Fibroblast of skin of left quadriceps (primary cell): ENCODE data around the gene TJP1.
"Not testable (repeated sequence)": the region's sequence is repeated elsewhere in the genome, so short reads cannot be mapped to it uniquely, and the experiment has no call there.

Source experiments
- DNase-seq, 2 experiments: peaks; one replicate each; pipeline ENCODE4 v3.0.0-alpha.2; 2013; ENCODE audit warnings: low read depth in 2 of 2

TJP1 gene

DNA sequence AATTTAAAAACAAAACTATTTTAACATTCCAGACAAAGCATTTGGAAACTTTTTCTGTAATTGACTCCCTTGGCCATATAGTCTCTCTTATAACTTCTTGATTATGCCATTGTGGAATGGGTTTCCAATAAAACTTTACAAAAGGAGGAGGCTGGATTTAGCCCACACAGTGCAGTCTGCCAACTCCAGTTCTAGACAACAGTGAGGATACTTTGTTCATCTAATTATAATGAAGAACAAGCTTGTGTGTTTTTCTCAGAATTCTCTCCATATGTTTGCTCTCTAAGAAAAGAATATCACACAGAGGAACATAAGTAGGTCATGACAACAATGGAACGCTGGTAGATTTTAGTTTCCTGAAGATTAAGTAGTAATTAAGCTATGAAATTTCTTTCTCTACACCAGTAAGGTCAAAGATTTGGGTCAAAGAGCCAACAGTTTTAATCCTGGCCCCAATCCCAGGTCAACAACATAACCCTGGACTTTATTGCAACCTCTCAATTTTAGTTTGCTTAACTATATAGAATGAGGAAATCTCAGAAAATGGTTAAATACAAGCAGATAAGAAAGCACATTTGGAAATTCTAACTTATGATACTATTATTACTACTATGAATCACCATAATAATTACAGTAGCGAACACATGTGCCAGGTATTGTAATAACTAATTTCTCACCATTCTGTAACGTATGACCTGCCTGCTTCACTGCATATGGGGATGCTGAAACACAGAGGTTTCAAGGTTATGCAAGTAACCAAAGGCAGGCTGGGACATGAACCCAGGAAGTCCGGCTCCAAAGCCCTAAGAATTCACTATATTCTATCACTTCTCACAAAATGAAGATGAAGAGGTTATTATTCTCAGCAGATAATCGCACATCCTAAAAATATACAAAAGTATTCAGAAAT lies 65.7 kb downstream of the TJP1 start:
- DNase-seq: no peak

GRCh38 chr15:29754009-29754408 lies 68.3 kb downstream of the TJP1 start:
- not testable (repeated sequence) for DNase-seq

GRCh38 chr15:29753506-29753905 lies 68.8 kb downstream of the TJP1 start:
- no peak for DNase-seq

GRCh38 chr15:29750754-29751153 lies 71.5 kb downstream of the TJP1 start:
- peak in 1 of 2 experiments; percentile 15 for DNase-seq

DNA sequence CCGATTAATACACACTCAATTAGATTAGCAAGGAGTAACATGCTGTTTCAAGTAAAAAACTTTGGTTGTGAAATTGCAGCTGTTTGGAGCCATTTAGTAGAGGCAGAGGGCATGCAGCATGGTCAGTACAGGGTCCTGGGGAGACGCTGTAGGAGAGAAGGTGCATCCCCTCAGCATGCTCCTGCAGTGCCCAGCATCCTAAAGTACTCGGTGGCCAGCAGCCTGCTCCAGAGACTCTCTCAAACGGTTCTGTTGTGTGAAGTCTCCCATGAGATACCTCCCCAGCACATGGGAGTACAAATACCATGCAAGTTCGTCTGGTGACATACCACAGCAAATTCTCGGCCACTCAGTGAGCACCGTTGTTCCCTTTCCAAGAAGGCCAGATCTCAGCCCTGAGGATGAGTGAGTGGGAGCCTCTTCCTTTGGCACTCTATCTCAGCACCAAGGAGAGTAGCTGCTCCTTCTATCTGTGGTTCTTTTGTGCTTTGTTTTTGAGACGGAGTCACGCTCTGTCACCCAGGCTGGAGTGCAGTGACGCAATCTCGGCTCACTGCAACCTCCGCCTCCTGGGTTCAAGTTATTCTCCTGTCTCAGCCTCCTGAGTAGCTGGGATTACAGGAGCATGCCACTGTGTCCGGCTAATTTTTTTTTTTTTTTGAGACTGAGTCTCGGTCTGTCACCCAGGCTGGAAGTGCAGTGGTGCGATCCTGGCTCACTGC lies 72.7 kb downstream of the TJP1 start:
- no peak for DNase-seq

DNA sequence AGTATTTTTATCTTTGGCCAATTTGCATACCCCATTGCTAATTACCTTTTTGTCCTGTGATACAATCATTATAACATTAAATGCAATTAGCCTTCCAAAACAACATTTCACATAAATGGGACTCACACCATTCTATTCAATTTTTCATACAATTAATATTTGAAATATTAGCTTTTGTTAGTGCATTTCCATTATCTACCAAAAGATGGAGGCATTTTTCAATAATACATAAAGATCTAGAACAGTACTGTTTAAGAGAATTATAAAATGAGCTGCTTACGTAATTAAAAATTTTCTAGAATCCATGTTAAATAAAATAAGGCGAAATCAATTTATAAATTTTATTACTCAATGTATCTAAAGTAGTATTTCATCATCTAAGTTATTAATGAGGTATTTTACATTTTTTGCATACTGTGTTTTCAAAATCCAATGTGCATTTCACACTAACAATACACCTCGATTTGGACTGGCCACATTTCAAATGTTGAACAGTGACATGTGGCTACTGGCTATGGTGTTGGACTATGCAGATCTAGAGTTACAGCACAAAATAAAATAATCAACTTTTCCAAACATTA lies 74.3 kb downstream of the TJP1 start:
- peak in 1 of 2 experiments; percentile 16 for DNase-seq

- no peak for DNase-seq
These were observed 78.8 kb downstream of the TJP1 start for GRCh38 chr15:29743475-29743874.

DNA sequence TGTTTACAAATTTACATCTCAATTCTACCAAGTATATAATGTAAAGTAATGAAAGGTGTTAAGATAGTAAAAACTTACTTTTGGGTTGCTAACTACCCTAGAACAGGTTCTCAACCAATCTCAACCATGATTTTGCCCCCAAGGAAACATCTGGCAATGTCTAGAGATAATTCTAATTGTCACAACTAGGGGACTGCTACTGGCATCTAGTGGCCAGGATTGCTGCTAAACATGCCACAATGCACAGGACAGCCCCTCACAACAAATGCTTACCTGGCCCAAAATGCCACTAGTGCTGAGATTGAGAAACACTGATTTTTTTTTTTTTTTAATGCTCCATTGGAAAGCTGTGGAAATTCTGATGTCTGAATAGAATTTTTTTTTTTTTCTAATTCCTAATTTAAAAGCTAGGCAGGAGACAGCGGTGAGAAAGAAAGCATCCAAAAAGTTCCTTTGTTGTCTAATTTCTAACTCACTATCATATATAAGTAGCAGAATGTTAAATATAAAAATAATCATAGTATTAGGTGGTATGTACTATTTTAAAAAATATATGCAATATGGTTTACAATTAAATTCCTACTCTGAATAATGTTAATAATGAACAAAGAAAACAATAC lies 81.5 kb downstream of the TJP1 start:
- no peak for DNase-seq

DNA sequence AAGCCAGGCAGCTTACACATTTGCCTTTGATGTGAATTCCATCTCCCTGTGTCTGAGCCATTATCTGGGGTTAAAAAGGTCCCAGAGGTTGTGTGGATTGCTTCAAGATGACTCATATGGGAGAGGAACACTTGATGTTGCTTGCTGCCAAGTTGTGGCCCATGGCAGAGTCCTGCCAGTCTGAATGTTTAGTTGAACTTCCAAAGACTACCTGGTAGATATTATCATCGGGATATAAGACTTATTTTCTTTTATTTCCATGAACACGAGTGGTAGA lies 85.6 kb downstream of the TJP1 start:
- no peak for DNase-seq

- DNase-seq: no peak
These were observed 86.1 kb downstream of the TJP1 start for GRCh38 chr15:29736012-29736743.

DNA sequence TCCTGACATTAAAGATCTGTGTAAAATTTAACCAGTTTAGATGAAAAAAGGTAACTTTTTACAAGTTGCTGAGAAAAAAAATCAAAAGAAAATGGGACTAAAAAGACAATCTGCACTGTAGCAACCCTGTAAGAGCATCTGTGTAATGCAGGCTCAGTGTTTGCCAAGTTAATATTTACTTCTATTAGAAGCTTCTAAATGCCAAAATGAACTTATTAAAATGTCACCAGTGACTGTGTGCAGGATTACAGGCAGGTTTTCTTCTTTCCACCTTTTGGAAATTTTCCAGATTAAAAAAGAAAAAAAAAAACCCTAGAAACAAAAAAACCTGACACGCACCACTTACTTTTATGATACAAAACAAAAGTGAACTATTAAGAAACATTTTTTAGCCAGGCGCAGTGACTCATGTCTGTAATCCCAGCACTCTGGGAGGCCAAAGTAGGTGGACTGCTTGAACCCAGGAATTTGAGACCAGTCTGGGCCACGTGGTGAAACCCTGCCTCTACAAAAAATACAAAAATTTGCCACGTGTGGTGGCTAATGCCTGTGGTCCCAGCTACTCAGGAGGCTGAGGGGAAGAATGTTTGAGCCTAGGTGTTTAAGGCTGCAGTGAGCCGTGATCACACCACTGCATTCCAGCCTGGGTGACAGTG lies 87.2 kb downstream of the TJP1 start:
- no peak for DNase-seq

DNA sequence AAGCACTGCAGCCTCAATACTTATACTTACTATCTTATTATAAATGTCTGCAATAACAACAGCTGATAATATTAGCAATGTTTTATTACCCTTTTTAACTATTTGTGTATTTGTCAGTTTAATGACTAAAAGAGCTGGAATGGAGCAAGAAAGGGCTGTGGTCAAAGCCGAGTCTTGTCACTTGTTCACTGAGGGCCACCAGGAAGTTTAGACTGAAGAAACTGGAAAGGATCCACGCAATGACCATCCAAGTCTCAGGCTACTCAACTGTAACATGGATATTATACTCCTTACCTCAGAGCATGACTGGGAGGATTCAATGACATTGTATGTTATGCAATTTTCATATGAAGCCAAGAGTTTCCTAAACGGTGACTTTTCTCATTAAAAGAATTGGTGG lies 90.4 kb downstream of the TJP1 start:
- no peak for DNase-seq

GRCh38 chr15:29730471-29730870 lies 91.8 kb downstream of the TJP1 start:
- not testable (repeated sequence) for DNase-seq

DNA sequence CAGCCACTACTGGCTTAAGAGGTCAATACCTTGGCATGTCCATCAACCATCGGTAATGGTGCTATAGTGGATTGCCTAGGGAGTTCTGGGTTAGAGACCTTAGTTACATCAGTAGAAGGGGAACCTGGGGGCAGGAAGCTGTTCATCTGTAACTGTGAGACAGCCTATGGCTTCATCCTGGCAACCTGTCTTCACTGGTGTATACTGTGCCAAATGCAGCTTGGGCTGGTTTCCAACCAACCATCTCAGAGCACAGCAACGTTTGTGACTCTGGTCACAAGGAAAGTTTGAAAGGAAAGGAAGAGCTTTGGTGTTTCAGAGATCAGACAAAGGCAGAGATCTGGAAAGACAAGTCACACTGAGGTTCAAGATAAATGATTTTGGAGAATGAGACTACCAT lies 93.8 kb downstream of the TJP1 start:
- no peak for DNase-seq

DNA sequence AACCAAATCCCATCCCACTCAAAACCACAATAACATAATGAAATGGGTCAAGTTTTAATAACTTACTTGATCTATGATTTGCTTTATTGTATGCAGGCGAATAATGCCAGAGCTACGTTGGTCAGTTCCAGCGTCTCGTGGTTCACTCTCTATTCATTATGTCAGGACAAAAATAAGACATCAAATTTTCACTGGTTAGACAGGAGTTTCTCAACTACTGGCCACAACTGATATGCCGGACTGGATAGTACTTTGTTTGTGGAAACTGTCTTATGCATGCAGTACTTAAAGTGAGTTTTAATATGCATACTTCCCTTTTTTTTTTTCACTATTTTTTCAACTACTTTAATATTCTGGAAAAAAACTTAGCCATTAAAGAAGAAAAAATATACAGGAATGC lies 94.4 kb downstream of the TJP1 start:
- no peak for DNase-seq

- no peak for DNase-seq
These were observed 95.7 kb downstream of the TJP1 start for GRCh38 chr15:29726553-29726952.

GRCh38 chr15:29724026-29724425 lies 98.2 kb downstream of the TJP1 start:
- no peak for DNase-seq

GRCh38 chr15:29713784-29714183 lies 108.5 kb downstream of the TJP1 start:
- DNase-seq: no peak

DNA sequence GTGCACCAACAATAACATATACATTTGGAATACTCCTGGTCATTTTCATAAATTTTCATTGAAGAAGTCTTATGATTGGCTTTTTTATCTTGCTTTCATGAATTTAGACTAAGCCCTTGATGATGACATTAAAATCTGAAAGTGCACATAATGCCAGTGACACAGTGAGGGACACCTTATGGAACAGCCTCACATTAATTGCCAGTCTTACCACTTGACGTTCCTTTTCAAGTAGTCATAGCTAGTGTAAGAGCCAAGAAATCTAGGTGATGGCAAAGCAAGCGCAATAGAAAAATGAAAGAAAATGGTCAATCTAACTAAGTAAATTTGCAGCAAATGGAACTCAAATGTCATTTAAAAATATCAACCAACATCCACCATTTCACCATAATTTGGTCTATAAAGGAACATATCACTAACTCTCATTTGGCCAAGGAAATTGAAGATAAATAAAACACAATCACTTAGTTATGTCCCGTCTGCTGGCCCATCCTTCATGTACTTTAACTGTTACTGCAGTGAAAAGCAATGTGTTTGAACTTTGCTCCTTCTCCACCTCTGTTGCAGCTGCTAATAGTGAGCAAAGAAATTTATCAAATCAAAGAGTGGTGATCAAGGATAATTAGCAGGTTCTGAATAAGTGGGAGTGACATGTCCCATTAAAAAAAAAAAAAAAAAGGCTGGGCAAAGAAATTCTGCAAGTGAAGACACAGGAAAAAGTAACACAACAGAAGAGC lies 110.0 kb downstream of the TJP1 start:
- no peak for DNase-seq

DNA sequence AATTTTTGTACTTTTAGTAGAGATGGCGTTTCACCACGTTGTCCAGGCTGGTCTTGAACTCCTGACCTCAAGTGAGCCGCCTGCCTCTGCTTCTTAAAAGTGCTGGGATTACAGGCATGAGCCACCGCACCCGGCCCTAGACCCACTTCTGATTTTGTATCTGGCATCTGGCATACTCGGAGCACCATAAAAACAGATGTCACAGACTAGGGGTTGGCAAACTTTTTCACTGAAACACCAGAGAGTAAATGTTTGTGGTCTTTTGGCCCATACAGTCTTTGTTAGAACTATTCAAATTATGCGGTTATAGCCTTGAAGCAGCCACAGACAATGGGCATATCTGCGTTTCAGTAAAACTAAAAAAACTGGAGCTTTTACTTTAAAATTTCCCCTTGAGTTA lies 110.7 kb downstream of the TJP1 start:
- DNase-seq: no peak

DNA sequence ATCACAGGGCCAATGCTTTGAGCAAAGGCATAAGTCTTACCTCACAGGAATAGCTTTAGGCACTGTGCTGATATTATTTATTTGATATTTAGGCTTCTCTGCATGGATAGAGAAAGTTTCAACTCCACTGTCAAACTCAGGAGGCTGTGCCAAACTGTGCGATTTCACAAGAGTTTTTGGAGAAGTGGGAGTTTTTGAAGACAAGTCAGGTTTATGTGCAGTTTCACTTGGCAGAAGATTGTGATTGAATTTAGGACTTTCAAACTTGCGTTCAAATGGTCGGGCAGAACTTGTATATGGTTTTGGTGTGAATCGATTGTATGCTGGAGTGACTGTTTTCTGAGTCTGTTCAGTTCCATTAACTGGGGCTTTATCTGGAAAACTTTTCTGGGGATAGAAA lies 113.7 kb downstream of the TJP1 start:
- no peak for DNase-seq
